HG03095 (cell line): ENCODE results near the gene MYO15B.

Experiments used
- ATAC-seq: cut with Tn5 transposase; IDR thresholded peaks from one replicate; pipeline ENCODE4 v1.9.1; 2021; ENCODE audit warnings: moderate library complexity; ENCODE audit not compliant: unreplicated experiment

Gene MYO15B

DNA sequence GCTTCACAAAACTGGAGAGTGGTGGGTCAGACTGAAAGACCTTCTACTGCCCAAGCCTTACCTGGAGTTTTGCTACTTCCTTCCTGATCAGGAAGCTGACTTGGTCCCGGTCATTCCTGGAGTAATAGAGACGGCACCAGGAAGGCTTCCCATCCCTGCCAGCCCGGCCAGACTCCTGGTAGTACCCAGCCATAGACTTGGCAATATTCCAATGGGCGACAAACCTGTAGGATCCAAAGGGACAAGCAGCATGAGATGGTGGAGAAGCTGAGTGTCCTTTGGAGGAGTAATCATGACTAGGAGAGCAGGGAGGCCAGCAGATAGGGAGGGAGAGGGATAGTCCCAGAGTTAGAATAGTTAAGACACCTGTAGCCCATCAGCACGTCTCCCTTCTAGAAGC lies 70.6 kb downstream of the MYO15B start:
- ATAC-seq = no peak

DNA sequence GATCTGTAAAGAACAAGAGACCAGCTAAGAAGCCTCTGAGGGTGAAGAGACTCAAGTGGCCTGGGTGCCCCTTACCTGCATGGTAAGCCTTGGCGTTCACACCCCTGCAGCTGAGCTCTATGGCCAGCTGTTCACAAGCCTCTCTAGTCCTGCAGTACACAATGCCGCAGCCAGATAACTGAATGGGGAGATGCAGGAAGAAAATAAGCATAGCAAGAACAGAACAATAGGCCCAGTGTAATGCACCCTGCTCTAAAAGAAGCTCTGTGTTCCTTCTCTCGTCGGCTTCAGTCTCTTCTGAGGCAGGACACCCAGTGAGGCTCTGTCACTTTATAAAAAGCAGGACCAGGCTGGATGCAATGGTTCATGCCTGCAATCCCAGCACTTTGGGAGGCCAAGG lies 73.9 kb downstream of the MYO15B start:
- no peak for ATAC-seq

DNA sequence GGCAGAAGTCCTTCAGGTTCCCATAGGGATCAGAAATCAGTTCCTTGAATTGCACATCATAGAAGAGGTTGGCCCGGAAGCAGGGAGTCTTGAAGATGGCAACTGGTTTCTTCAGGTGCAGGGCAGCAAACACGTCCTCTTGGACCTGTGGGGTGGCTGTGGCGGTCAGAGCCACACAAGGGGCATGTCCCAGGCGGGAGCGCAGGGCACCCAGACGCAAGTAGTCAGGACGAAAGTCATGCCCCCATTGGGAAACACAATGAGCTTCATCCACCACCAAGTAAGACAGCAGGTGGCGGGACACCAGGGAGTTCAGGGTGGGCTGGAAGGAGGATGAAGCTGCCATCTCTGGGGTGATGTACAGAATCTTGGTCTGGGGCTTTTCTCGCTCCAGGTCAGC lies 74.9 kb downstream of the MYO15B start:
- ATAC-seq = no peak

DNA sequence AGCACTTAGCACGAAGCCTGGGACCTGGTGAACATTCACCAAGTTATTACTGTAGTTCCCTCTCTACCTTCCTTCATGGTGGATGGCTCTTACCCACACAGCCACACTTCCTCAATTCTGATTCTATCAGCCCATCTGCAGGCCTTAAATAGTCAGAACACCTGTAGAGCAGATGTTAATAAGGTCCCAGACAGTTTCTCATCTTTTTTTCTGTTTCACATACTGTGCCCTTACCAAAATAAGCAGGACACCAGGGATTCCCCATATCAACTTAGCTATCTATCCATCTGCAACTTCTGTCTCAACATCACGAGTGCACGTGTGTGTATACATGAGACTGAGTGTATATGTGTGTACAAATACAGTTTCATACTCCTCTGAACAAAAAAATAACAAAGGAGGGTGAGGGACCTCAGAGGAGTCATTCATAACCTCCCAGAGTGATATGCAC lies 76.5 kb downstream of the MYO15B start:
- ATAC-seq = peak; percentile 67

DNA sequence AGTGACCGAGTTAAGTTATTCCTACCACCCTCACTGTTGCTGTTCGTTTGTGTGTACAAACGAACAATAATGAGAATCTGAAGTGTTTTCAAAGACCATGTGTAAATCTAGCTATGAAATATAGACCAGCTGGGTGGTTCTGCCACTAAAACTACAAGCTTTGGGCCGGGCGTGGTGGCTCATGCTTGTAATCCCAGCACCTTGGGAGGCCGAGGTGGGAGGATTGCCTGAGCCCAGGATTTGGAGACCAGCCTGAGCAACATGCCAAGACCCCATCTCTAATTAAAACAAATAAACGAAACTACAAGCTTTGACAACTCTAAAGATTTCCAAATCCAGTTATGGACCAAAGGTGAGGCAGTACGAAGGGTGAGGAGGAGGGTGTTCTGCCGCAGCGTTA lies 78.4 kb downstream of the MYO15B start:
- ATAC-seq = no peak

DNA sequence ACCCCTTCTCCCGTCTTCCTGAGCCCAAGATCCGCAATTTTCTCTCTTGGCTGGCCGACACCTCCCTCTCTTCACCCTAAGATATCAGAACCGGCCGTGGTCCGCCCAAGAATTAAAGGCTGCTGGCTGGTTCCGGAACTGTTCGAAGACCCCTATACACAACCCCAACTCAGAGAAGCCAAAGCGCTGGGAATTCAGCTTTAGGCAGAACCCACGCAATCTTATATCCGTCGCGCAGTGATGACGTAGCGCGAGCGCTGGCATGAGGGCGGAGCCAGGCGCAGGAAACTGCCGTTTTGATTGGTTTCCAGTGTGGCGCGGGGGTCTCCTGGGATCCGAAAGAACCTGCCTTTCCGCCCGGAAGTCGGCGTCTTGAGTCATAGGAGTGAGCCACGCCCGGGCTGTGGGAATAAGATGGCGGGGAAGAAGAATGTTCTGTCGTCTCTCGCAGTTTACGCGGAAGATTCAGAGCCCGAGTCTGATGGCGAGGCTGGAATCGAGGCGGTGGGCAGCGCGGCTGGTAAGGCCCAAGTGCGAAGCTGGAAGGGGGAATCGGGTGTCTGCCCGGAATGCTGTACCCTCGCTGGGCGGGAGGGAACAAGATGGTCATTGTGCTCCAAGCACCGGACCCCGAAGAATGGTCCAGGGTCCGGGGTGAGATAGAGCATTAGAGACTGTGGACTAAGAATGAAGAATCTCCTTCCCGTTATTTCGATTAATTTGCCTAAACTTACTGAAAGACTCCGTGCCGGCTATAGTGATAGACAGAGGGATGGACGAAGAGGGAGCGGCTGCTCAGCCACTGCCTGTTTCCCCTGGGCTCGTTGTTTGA lies 79.6 kb downstream of the MYO15B start, which contains the start of the genes RECQL5 and SAP30BP:
Gene RECQL5 (minus strand): TSS at position 196 of the 832 bp plus-strand sequence. CDS start 597 bp downstream, outside the sequence.
Gene SAP30BP (plus strand): TSS at position 380 of the 832 bp plus-strand sequence. CDS start 35 bp downstream, at position 415.
- ATAC-seq = peak; percentile 63

DNA sequence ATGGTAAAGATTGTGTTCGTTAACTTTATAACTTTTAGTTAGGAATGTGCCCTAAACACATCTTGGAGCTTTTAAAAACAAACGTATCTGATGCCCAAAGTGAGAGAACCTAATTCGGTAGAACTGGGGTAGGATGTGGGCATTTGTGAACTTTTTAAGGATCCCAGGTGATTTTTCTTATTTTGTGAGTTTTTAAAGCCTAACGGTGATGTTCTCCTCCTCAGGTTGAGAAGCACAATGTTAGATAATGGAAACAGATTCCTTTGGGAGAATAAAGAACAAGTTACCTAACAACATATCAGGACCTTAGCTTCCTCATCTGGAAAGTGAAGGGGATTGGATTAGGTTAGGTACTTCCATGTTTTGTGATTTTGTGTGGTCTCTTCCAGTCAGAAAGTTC lies 80.2 kb downstream of the MYO15B start:
- no peak for ATAC-seq

DNA sequence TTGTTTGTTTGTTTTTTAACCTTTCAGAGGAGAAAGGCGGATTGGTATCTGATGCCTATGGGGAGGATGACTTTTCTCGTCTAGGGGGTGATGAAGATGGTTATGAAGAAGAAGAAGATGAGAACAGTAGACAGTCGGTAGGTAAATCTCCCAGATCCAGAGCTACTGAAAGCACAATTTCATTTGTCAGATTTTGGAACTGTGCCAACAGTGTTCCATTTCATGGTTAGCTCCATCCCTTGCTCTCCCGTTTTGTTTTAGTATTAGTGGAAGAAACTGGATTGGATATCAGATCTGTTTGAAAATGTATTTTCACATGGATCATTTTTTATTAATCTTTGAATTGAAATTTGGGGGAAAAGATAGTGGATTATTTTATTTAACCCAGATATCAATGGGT lies 80.9 kb downstream of the MYO15B start:
- no peak for ATAC-seq

DNA sequence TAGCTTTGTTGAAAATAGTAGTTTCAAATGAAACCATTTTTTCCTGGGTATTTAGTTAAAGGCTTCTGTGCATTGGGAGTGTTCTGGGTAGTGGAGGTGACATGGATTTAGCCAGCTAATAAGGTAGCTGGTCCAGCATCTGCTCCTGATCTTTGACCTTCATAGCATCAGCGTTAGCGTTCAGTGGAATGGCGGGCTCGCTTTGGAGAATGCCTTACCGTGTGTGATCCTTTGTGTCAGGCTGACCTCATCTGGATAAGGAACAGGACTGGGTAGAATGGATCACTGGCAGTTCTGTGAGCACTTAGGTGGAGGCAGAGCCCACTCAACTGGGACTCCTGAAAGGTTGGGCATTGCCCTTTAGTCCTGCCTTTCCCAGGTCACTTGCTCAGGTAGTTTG lies 83.3 kb downstream of the MYO15B start:
- no peak for ATAC-seq

DNA sequence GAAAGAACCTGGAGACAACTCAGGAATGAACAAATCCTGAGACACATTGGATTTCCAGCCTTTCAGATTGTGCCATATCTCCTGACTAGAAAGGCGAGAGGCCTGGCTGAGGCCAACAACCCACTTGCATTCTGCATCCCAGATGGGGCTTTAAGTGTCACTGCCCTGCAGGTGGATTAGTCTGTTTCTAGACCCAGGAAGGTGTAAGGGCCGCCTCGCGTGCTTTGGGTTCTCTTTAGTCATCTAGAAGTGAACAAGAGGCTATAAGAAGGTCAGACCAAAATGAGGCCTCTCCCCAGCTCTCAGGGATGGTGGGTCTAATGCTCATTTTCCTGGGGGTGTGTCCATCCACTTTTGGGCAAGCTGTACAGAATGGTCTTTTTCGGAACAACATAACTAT lies 84.4 kb downstream of the MYO15B start:
- ATAC-seq = no peak

DNA sequence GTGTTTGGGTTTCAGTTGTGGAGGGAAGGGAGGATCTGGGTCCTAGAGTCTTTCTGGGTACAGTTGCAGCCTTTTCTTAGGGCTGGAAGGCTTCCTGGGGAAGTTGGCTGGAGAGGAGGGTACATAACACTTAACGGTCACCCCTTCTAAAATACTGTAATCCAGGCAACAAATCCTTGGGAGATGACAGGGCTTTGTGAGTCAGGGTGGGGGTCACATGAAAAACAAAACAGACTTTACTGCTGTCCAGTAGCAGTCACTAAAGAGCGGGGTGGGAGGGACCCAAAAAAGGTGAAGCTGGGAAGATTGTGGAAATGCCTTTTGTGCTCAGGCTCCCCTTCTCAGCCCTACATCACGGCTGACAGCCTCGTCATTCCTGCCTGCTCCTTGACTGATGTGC lies 85.9 kb downstream of the MYO15B start:
- ATAC-seq = no peak
